Rectal smooth muscle tissue (tissue), 1 donor: Measurements from ENCODE around the gene PTPN4.
"Not testable (repeated sequence)": the region's sequence is repeated elsewhere in the genome, so short reads cannot be mapped to it uniquely, and the experiment has no call there.

Experiments used
- H3K27ac ChIP-seq: one replicate; pipeline ENCODE4 v1.7.0; 2013; ENCODE audit warnings: low read depth, low read length, inconsistent platforms
- H3K27me3 ChIP-seq: one replicate; pipeline ENCODE4 v1.7.0; 2013; ENCODE audit warnings: low read length; ENCODE audit not compliant: control insufficient read depth, insufficient read depth
- H3K36me3 ChIP-seq: one replicate; pipeline ENCODE4 v1.7.0; 2013; ENCODE audit warnings: low read length; ENCODE audit not compliant: control insufficient read depth, insufficient read depth
- H3K4me1 ChIP-seq: one replicate; pipeline ENCODE4 v1.7.0; 2013; ENCODE audit warnings: low read length; ENCODE audit not compliant: control insufficient read depth, insufficient read depth
- H3K4me3 ChIP-seq: one replicate; pipeline ENCODE4 v1.7.0; 2013; ENCODE audit warnings: low read length
- H3K9ac ChIP-seq: one replicate; pipeline ENCODE4 v1.7.0; 2013; ENCODE audit warnings: low read length

The PTPN4 gene

DNA sequence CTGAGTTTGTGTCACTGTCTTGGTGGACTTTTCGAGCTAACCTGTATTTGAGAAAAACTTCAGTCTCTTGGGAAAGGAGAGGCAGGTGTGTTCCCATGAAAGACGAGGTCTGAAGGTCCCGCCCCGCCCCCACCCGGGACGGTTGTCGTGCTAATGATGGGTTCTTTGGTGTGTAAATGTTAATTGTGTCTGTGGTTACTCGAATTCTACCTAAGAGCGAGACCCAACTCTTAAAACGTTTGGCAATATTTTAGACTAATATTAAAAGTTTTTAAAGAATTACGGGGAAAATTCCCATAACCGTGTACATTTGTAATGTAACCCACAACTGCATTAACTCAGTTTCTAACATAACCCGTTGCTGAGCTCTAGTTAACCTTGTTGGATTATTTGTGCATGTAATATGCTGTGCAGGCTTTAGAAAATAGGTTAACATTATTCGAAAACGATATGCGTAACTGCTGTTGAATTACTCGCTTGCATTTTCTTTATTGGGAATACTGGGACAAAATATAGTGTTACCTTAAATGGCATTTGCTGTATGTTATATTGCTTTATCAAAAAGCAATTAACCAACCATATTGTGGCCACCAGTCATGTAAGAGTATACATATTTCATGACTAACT is 254.0 kb downstream of the PTPN4 start:
- Histone ChIP-seq H3K4me1 (peaks cover 3% of the 10 kb centered on the region), H3K27ac (peak overlapping the region; percentile 81), H3K27me3 (no peaks in the 10 kb centered on the region), H3K36me3 (no peaks in the 10 kb centered on the region), H3K9ac (peak overlapping the region; percentile 49), H3K4me3 (peak overlapping the region; percentile 88)

DNA sequence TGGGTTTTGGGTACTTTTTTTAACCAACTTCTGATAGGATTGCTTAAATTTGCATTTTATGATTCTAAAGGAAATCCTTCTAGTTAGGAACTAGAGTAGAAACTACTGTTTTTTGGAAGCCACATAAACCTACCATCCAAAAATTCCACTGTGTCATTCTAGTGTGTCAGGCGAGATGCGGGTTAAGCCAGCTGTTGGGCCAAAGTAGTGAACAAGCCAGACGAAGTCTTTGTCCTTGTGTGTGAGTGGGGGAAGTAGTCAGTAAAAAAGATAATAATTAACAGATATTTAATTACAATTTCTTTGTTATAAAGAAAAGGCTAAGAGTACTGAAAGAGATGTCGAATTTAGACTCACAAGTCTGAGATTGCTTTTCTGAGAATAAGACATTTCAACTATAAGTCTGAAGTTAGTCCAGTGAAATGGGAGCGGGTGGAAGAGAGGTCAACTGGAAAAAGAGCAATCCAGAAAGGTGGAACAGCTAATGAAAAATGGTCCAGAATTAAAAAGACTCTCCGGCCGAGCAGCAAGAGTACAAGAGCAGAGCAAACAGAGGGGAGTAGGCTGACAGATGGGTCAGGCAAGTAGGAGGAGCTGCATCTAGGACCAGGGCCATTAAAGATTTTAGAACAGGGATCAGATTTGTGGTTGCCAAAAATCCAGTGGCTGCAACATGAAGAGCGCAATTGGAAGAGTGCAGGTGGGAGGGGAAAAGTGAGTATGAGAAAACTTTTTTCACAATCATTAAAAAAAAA is 254.7 kb downstream of the PTPN4 start:
- no peak overlapping the region for H3K9ac ChIP-seq

DNA sequence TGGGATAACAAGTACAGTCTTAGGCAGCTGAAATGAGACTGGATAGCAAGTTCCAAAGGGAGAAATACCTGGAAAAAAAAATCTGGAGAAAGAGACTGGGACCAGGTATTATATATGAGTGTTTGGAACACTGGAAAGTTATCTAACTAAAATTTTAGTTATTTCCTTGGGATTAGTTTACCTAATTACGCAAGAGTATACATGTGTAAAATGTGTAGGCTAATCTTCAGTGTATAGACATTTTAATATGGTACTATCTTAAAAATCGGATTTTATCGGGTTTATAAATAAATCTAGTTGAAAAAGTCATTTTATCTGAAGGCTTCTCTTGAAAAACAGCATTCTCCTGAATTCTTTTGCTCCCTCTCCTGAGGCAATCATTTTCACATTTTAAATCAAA is 257.1 kb downstream of the PTPN4 start:
- Histone ChIP-seq H3K27ac (no peak overlapping the region), H3K27me3 (no peaks in the 10 kb centered on the region), H3K4me3 (no peak overlapping the region), H3K36me3 (no peaks in the 10 kb centered on the region), H3K4me1 (peaks cover 3% of the 10 kb centered on the region), H3K9ac (no peak overlapping the region)

More for the DNA sequence above, 254.7 kb downstream of the PTPN4 start:
- Histone ChIP-seq H3K4me3 (peak overlapping the region; percentile 88), H3K4me1 (peaks cover 3% of the 10 kb centered on the region), H3K27me3 (no peaks in the 10 kb centered on the region), H3K36me3 (no peaks in the 10 kb centered on the region), H3K27ac (no peak overlapping the region)

DNA sequence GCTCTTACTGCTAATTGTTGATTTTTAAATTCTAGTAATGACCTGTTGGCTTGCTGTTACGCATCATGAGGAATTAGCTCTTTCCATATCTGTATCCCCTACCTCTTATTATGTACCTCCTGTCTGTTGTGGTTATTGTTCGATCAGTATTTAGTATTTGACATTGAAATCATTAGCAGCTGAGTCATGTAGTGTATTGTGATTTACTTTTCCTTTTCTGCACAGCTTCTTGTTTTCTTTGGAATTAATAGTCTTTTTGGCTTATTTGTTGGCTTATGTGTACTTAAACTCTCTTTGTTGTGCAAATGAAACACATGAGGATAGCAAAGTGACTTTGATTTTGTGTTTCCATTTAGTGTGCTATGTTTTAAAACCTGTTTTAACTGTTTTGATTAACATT is 257.5 kb downstream of the PTPN4 start:
- H3K9ac ChIP-seq: no peak overlapping the region

DNA sequence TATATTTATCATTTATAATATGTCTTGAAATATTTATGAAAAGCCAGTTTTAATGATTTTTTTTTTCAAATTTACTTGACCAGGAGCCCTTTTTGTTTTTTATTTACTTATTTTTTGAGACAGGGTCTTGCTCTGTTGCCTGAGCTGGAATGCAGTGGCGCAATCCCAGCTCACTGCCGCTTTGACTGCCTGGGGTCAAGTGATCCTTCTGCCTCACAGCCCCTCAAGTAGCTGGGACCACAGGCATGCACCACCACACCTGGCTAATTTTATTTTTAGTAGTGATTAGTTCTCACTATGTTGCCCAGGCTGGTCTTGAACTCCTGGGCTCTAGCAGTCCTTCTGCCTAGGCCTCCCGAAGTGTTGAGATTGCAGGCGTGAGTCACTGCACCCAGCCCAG is 258.8 kb downstream of the PTPN4 start:
- Histone ChIP-seq H3K4me1 (peaks cover 3% of the 10 kb centered on the region), H3K27me3 (no peaks in the 10 kb centered on the region), H3K9ac (no peak overlapping the region), H3K4me3 (no peak overlapping the region), H3K36me3 (no peaks in the 10 kb centered on the region), H3K27ac (no peak overlapping the region)

More for the DNA sequence above, 257.5 kb downstream of the PTPN4 start:
- H3K4me1 ChIP-seq: peaks cover 3% of the 10 kb centered on the region
- no peaks in the 10 kb centered on the region for H3K36me3 ChIP-seq
- no peak overlapping the region for H3K27ac ChIP-seq
- no peak overlapping the region for H3K4me3 ChIP-seq
- no peaks in the 10 kb centered on the region for H3K27me3 ChIP-seq

DNA sequence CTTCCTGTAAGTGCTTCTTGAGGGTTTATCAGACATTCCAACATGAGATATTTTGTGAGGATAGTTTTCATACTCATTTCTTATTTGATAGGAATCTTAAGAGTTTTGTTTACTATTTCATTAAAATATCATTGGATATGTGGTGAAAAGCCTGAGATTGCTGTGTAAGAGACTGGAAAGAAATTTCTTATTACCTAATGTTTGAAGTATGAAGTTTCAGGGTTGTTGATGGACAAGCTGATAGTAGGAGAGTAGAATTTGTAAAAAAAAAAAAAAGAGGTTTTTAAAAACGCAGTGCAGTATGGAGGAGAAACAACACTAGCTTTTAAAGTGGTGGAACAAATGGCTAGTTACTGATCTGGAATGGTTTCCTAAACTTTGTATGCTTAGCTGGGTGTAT is 260.8 kb downstream of the PTPN4 start:
- no peak overlapping the region for H3K27ac ChIP-seq
- no peaks in the 10 kb centered on the region for H3K36me3 ChIP-seq
- H3K4me1 ChIP-seq: no peaks in the 10 kb centered on the region
- no peaks in the 10 kb centered on the region for H3K27me3 ChIP-seq
- no peak overlapping the region for H3K4me3 ChIP-seq
- H3K9ac ChIP-seq: no peak overlapping the region

DNA sequence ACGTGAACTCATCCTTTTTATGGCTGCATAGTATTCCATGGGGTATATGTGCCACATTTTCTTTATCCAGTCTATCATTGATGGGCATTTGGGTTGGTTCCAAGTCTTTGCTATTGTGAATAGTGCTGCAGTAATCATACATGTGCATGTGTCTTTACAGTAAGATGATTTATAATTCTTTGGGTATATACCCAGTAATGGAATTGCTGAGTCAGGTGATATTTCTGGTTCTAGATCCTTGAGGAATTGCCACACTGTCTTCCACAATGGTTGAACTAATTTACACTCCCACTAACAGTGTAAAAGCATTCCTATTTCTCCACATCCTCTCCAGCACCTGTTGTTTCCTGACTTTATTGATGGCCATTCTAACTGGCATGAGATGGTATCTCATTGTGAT is 262.8 kb downstream of the PTPN4 start:
- not testable (repeated sequence) for H3K9ac ChIP-seq, H3K27ac ChIP-seq, H3K36me3 ChIP-seq, H3K4me1 ChIP-seq, H3K27me3 ChIP-seq, H3K4me3 ChIP-seq

DNA sequence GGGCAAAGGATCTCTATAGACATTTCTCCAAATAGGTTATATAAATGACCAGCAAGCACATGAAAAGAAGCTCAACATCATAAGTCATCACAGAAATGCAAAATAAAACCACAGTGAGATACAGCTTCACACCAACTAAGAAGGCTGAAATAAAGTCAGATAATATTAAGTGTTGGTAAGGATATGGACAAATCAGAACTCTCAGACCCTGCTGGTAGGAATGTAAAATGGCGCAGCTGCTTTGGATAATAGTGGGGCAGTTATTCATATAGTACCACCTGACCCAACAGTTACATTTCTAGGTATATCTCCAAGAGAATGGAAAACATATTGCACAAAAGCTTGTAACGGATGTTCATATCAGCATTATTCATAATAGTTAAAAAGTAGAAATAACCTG is 267.2 kb downstream of the PTPN4 start:
- Histone ChIP-seq H3K4me1 (no peaks in the 10 kb centered on the region), H3K36me3 (no peaks in the 10 kb centered on the region), H3K4me3 (no peak overlapping the region), H3K9ac (no peak overlapping the region), H3K27me3 (no peaks in the 10 kb centered on the region), H3K27ac (no peak overlapping the region)

DNA sequence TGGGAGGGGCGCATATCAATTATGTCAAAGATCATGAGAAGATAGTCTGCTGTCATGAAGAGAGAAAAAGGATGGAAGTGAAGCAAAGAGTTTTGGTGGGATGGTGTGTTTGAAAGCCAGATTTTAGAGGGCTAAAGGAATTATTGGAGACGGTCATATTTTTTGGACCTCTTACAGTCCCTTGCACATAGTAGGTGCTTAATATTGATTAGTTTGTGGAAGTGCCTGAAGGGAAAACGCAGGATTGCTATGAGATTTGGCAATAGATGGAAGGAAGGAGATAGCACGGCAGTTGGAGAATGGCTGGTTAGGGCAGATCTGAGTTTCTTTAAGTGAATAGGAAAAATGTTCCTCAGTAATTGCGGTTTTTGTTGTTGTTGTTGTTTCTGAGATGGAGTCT is 269.1 kb downstream of the PTPN4 start:
- Histone ChIP-seq H3K9ac (no peak overlapping the region), H3K4me3 (no peak overlapping the region), H3K4me1 (no peaks in the 10 kb centered on the region), H3K27ac (no peak overlapping the region), H3K27me3 (no peaks in the 10 kb centered on the region), H3K36me3 (no peaks in the 10 kb centered on the region)

DNA sequence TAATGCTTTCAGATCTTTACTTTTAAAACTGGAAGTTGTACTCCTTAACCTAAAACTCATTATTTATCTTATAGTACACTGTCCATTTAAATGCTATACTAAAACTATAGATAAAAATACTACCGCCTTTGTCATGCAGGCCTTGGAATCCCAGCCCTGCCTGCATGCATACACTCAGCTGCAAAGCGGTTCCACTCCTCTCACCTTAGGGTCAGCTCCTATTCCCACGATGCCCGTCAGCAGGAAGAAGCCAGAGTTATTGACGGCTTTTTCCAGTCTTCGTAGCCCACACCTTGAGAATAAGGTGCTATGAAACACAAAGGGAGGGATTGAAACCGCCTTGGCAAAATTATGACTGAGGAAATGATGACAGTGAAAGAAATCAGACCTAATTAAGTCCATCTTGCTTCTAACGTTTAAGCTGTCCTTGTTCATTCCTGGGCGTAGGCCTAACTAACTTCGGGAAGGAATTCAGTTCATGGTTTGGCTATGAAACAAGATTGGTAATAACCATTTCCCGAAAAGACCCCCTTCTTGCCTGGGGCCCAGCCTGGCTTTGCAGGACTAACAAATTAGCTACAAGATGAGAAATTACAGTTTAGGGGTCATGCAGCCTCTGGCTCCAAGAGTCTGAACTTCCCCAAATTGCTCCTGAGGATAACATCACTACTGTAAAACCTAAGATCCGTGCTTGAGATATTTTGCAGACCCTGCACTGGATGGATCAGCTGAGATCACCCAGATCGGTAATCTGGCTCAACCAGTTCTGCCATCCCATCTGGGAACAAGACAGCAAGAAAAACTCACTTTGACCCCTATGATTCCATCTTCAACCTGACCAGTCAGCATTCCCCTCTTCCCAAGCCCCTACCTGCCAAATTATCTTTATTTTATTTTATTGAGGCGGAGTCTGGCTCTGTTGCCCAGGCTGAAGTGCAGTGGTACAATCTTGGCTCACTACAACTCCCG is 270.2 kb downstream of the PTPN4 start:
- no peak overlapping the region for H3K27ac ChIP-seq
- H3K4me1 ChIP-seq: no peaks in the 10 kb centered on the region
- no peak overlapping the region for H3K9ac ChIP-seq
- H3K4me3 ChIP-seq: no peak overlapping the region
- no peaks in the 10 kb centered on the region for H3K27me3 ChIP-seq
- no peaks in the 10 kb centered on the region for H3K36me3 ChIP-seq

DNA sequence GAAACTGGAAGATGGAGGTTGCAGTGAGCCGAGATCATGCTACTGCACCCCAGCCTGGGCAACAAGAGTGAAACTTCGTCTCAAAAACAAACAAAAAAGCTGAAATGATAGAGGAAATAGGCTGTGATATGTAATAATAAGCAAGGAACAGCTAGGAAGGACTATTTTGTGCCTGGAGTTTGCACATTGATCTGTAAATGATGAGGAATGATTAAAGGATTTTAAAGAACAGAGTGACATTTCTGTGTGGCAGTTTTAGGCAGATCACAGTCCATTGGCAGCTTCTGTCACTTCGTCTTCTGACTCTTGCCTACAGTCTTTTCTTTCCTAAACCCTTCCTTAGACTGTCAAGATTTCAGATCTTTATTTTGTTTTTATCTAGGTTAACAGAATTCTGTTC is 272.6 kb downstream of the PTPN4 start:
- H3K4me1 ChIP-seq: no peaks in the 10 kb centered on the region
- H3K27me3 ChIP-seq: no peaks in the 10 kb centered on the region
- H3K9ac ChIP-seq: no peak overlapping the region

More for the DNA sequence above, 272.6 kb downstream of the PTPN4 start:
- Histone ChIP-seq H3K27ac (no peak overlapping the region), H3K36me3 (no peaks in the 10 kb centered on the region), H3K4me3 (no peak overlapping the region)
